Regular cardiac myocyte (primary cell): ENCODE measurements around the gene MAT1A. TPM values are rescaled to one million over a fixed set of nuclear protein-coding genes. Genes with fewer than 3 reads are reported as not detected.

ENCODE experiments used
- total RNA-seq: library from RNA; depleted of rRNA; stranded (reverse); fragments of >200 nt; gene quantifications from 2 replicates; pipeline ENCODE4 v1.2.3, GENCODE V29; 2014

MAT1A gene
- total RNA-seq: not detected in 2 replicates

GRCh38 chr10:80289451-80290287, at the start of gene MAT1A:
MAT1A (minus strand) TSS chr10:80289658; CDS start chr10:80289423, 235 bp downstream.

Other genes with a start within 250 kb of the MAT1A start
- gene TMEM254, start 211.0 kb downstream of the MAT1A start, total RNA-seq: 6.5 and 7.1 TPM in 2 replicates
- gene PLAC9, start 156.9 kb downstream of the MAT1A start, total RNA-seq: 12.8 and 19.4 TPM in 2 replicates
- gene ANXA11, start 84.1 kb downstream of the MAT1A start, total RNA-seq: 33.0 and 55.6 TPM in 2 replicates
- not detected in 2 replicates for gene DYDC1, start 67.1 kb upstream of the MAT1A start, total RNA-seq
- gene DYDC2, start 67.1 kb upstream of the MAT1A start, total RNA-seq: not detected in 2 replicates
- gene PRXL2A, start 118.9 kb upstream of the MAT1A start, total RNA-seq: 26.5 and 38.9 TPM in 2 replicates
- gene TSPAN14, start 164.7 kb upstream of the MAT1A start, total RNA-seq: 14.7 and 76.3 TPM in 2 replicates
- under 0.01 TPM in 2 replicates for gene SH2D4B, start 248.2 kb upstream of the MAT1A start, total RNA-seq